HepG2 (cell line): ENCODE measurements around the gene ATP11A. TPM values are rescaled to one million over a fixed set of nuclear protein-coding genes. Genes with fewer than 3 reads are reported as not detected.

Experiments used
- AGO2 ChIP-seq: fragments of 200-400 bp; formaldehyde crosslinking; optimal IDR thresholded peaks from 2 replicates; pipeline ENCODE3; 2017; ENCODE audit warnings: mild to moderate bottlenecking, low read depth, low read length, moderate library complexity
- DNMT3B ChIP-seq: conservative IDR thresholded peaks from 2 replicates; pipeline ENCODE4 v1.6.1; 2016; ENCODE audit warnings: missing biosample characterization, control low read depth
- HDAC2 ChIP-seq: sonication (generic); formaldehyde crosslinking; IDR thresholded peaks from 2 replicates; pipeline ENCODE4 v1.4.0; 2020; ENCODE audit warnings: missing genetic modification reagents
- HOXA3 ChIP-seq: sonication (generic); formaldehyde crosslinking; IDR thresholded peaks from 2 replicates; pipeline ENCODE4 v1.5.0; 2020; ENCODE audit warnings: missing genetic modification reagents
- IRF2 ChIP-seq: IDR thresholded peaks from 2 replicates; pipeline ENCODE4 v1.6.1; 2018; ENCODE audit warnings: missing genetic modification reagents, missing compliant biosample characterization
- KLF15 ChIP-seq: sonication (generic); formaldehyde crosslinking; IDR thresholded peaks from 2 replicates; pipeline ENCODE4 v1.8.1; 2023; ENCODE audit warnings: borderline replicate concordance, mild to moderate bottlenecking, inconsistent platforms, missing genetic modification reagents, mixed read lengths
- NAIF1 ChIP-seq: sonication (generic); formaldehyde crosslinking; IDR thresholded peaks from 2 replicates; pipeline ENCODE4 v1.5.0; 2020; ENCODE audit warnings: mild to moderate bottlenecking, missing genetic modification reagents, borderline replicate concordance
- RFXAP ChIP-seq: sonication (generic); formaldehyde crosslinking; IDR thresholded peaks from 2 replicates; pipeline ENCODE4 v1.4.0; 2020; ENCODE audit warnings: missing genetic modification reagents, borderline replicate concordance
- SIX4 ChIP-seq: sonication (generic); formaldehyde crosslinking; IDR thresholded peaks from 2 replicates; pipeline ENCODE4 v1.4.0; 2020; ENCODE audit warnings: missing genetic modification reagents
- SNRNP70 ChIP-seq: fragments of 200-400 bp; formaldehyde crosslinking; IDR thresholded peaks from 2 replicates; pipeline ENCODE4 v1.6.1; 2017; ENCODE audit warnings: mild to moderate bottlenecking, low read depth, low read length, moderate library complexity
- SP1 ChIP-seq, 2 experiments: fragments of 450-650 bp in 1 of 2; sonication (generic) in 1 of 2; formaldehyde crosslinking in 1 of 2; IDR thresholded peaks; 2 replicates each; pipeline versions ENCODE4 v1.4.0 to v1.6.1; 2016 to 2020; ENCODE audit warnings: missing genetic modification reagents in 1 of 2
- TARDBP ChIP-seq: sonication (generic); formaldehyde crosslinking; IDR thresholded peaks from 2 replicates; pipeline ENCODE4 v1.8.0; 2022; ENCODE audit warnings: mild to moderate bottlenecking, missing genetic modification reagents
- XRCC5 ChIP-seq: fragments of 200-400 bp; formaldehyde crosslinking; optimal IDR thresholded peaks from 2 replicates; pipeline ENCODE3; 2017; ENCODE audit warnings: mild to moderate bottlenecking, low read length
- ZFP1 ChIP-seq: IDR thresholded peaks from 2 replicates; pipeline ENCODE4 v1.6.1; 2016
- ZFX ChIP-seq: sonication (generic); formaldehyde crosslinking; IDR thresholded peaks from 2 replicates; pipeline ENCODE4 v1.4.0; 2020; ENCODE audit warnings: mild to moderate bottlenecking, low read depth, missing genetic modification reagents, moderate library complexity
- ZNF564 ChIP-seq: sonication (generic); formaldehyde crosslinking; IDR thresholded peaks from 2 replicates; pipeline ENCODE4 v1.8.1; 2023; ENCODE audit warnings: mild to moderate bottlenecking, missing genetic modification reagents
- ZNF678 ChIP-seq: sonication (generic); formaldehyde crosslinking; IDR thresholded peaks from 2 replicates; pipeline ENCODE4 v1.4.0; 2020; ENCODE audit warnings: mild to moderate bottlenecking, missing genetic modification reagents
- ZNF878 ChIP-seq: sonication (generic); formaldehyde crosslinking; IDR thresholded peaks from 2 replicates; pipeline ENCODE4 v1.8.1; 2023; ENCODE audit warnings: mild to moderate bottlenecking, missing genetic modification reagents, moderate library complexity
- polyA plus RNA-seq, 8 experiments: library from polyadenylated mRNA; depleted of rRNA in 3 of 8; stranded (reverse) in 7 of 8; unstranded in 1 of 8; fragments of >200 nt; fragmentation: Illumina TruSeq in 4 of 8; extraction: Trizol in 4 of 8; gene quantifications; 2 replicates each; pipeline versions ENCODE4 v1.2.1 to v1.2.3, GENCODE V29; 2011 to 2016; ENCODE audit warnings: low read depth in 4 of 8, missing spikeins in 1 of 8, mixed read lengths in 1 of 8; ENCODE audit not compliant: insufficient read depth in 1 of 8
- total RNA-seq, 5 experiments: library from RNA; depleted of rRNA; stranded (reverse); fragments of >200 nt; fragmentation: Illumina TruSeq; extraction: Trizol; gene quantifications; 2 replicates each; pipeline ENCODE4 v1.2.3, GENCODE V29; 2016; ENCODE audit warnings: low read depth in 1 of 5
- TF ChIP-seq, protein P1 (sequence below): sonication (generic); formaldehyde crosslinking; IDR thresholded peaks from 2 replicates; pipeline ENCODE4 v1.8.0; 2022; ENCODE audit warnings: mild to moderate bottlenecking, missing genetic modification reagents; ENCODE audit not compliant: insufficient replicate concordance
- TF ChIP-seq, protein P2 (sequence below): sonication (generic); formaldehyde crosslinking; IDR thresholded peaks from 2 replicates; pipeline ENCODE4 v1.8.1; 2023; ENCODE audit warnings: mild to moderate bottlenecking, inconsistent platforms, moderate library complexity, missing genetic modification reagents, borderline replicate concordance
- TF ChIP-seq, protein P3 (sequence below): sonication (generic); formaldehyde crosslinking; IDR thresholded peaks from 2 replicates; pipeline ENCODE4 v1.4.0; 2020; ENCODE audit warnings: mild to moderate bottlenecking, missing genetic modification reagents, borderline replicate concordance
- TF ChIP-seq, protein P4 (sequence below): sonication (generic); formaldehyde crosslinking; IDR thresholded peaks from 2 replicates; pipeline ENCODE4 v1.4.0; 2020; ENCODE audit warnings: missing genetic modification reagents, mild to moderate bottlenecking, borderline replicate concordance

ATP11A gene
- total and polyA plus RNA-seq, 2 of the 13 experiments (the other 11 are each of a cell fraction or from before 2014, with no cell fraction given) = 18.4 to 20.1 TPM

DNA sequence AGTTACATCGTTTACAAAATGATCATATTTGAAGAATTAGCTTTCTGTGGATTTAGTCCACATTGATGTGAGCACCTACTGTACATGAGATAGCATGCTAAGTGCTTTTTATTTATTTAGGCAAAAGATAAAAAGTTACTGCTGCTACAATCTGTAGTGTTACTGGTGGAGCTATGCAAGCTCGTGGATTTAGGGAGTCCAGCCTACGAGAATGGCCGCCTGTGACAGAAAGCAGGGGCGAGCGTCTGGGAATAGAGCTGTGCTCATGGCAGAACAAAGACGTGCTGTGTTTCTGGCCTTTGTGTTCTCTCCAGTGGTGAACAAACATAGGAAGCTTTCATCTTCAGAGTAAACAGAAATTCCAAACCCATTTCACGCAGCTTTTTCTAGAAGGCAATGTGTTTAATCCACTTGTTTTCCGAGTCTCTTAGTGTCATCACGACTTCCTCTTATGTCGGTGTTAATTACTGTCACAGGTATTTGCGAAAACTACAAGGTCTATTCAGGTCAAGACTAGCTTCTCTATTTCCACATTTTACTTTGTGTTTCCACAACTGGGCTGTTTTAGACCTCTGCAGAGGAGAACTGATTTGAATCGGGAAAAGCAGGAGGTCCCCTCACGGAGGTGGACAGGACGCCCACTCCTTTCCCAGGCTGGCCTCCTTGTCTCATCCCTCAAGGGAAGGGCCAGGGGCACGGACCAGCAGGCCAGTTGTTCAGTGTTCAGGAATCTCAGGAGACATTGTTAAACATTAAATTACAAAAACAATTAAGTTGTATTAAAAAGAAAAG, 67.3 kb downstream of the ATP11A start (continued):
- TF ChIP-seq RFXAP (CRISPR knock-in tag) (no peak; the same call in 1 of the 2 replicates), ZNF564 (CRISPR knock-in tag) (peak; percentile 50; the same call in 1 of the 2 replicates), XRCC5 (peak; percentile 41), SP1 (IDR thresholded peaks at IDR 0.05) (no peak), SP1 (CRISPR knock-in tag; IDR thresholded peaks at IDR 0.05) (no peak; the same call in 1 of the 2 replicates), ZFP1 (CRISPR knock-in tag) (no peak; the same call in 1 of the 2 replicates), ZNF678 (CRISPR knock-in tag) (no peak), KLF15 (CRISPR knock-in tag) (no peak), IRF2 (CRISPR knock-in tag) (peak; percentile 73), TARDBP (peak; percentile 86; the same call in 1 of the 2 replicates), SNRNP70 (no peak), AGO2 (no peak), SIX4 (CRISPR knock-in tag) (peak; percentile 84), HDAC2 (peak; percentile 89), ZFX (CRISPR knock-in tag) (peak; percentile 25; the same call in 1 of the 2 replicates), HOXA3 (CRISPR knock-in tag) (peak; percentile 71), DNMT3B (CRISPR knock-in tag) (peak; percentile 77; the same call in 1 of the 2 replicates), NAIF1 (CRISPR knock-in tag) (peak; percentile 72), ZNF878 (CRISPR knock-in tag) (peak; percentile 83; the same call in 1 of the 2 replicates)
- TF ChIP-seq, protein P1, sequence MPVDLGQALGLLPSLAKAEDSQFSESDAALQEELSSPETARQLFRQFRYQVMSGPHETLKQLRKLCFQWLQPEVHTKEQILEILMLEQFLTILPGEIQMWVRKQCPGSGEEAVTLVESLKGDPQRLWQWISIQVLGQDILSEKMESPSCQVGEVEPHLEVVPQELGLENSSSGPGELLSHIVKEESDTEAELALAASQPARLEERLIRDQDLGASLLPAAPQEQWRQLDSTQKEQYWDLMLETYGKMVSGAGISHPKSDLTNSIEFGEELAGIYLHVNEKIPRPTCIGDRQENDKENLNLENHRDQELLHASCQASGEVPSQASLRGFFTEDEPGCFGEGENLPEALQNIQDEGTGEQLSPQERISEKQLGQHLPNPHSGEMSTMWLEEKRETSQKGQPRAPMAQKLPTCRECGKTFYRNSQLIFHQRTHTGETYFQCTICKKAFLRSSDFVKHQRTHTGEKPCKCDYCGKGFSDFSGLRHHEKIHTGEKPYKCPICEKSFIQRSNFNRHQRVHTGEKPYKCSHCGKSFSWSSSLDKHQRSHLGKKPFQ (CRISPR knock-in tag) = peak; percentile 66
- TF ChIP-seq, protein P2, sequence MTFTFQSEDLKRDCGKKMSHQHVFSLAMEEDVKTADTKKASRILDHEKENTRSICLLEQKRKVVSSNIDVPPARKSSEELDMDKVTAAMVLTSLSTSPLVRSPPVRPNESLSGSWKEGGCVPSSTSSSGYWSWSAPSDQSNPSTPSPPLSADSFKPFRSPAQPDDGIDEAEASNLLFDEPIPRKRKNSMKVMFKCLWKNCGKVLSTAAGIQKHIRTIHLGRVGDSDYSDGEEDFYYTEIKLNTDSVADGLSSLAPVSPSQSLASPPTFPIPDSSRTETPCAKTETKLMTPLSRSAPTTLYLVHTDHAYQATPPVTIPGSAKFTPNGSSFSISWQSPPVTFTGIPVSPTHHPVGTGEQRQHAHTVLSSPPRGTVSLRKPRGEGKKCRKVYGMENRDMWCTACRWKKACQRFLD = no peak
- TF ChIP-seq, protein P3, sequence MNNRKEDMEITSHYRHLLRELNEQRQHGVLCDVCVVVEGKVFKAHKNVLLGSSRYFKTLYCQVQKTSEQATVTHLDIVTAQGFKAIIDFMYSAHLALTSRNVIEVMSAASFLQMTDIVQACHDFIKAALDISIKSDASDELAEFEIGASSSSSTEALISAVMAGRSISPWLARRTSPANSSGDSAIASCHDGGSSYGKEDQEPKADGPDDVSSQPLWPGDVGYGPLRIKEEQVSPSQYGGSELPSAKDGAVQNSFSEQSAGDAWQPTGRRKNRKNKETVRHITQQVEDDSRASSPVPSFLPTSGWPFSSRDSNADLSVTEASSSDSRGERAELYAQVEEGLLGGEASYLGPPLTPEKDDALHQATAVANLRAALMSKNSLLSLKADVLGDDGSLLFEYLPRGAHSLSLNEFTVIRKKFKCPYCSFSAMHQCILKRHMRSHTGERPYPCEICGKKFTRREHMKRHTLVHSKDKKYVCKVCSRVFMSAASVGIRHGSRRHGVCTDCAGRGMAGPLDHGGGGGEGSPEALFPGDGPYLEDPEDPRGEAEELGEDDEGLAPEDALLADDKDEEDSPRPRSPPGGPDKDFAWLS (CRISPR knock-in tag) = no peak
- TF ChIP-seq, protein P4, sequence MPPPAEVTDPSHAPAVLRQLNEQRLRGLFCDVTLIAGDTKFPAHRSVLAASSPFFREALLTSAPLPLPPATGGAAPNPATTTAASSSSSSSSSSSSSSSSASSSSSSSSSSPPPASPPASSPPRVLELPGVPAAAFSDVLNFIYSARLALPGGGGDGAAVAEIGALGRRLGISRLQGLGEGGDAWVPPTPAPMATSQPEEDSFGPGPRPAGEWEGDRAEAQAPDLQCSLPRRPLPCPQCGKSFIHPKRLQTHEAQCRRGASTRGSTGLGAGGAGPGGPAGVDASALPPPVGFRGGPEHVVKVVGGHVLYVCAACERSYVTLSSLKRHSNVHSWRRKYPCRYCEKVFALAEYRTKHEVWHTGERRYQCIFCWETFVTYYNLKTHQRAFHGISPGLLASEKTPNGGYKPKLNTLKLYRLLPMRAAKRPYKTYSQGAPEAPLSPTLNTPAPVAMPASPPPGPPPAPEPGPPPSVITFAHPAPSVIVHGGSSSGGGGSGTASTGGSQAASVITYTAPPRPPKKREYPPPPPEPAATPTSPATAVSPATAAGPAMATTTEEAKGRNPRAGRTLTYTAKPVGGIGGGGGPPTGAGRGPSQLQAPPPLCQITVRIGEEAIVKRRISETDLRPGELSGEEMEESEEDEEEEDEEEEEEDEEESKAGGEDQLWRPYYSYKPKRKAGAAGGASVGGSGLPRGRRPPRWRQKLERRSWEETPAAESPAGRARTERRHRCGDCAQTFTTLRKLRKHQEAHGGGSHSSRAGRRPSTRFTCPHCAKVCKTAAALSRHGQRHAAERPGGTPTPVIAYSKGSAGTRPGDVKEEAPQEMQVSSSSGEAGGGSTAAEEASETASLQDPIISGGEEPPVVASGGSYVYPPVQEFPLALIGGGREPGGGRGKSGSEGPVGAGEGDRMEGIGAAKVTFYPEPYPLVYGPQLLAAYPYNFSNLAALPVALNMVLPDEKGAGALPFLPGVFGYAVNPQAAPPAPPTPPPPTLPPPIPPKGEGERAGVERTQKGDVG = no peak
